Spinal cord (tissue), 10 donors: Measurements from ENCODE around the gene SMAD4. TPM values are rescaled to one million over a fixed set of nuclear protein-coding genes. Genes with fewer than 3 reads are reported as not detected.

Experiments
- DNase-seq, 6 donors: peaks; one replicate each; pipeline versions ENCODE4 v3.0.0 to v3.0.0-alpha.2; 2013 to 2015; ENCODE audit warnings: low spot score in 6 of 6, low read depth in 4 of 6
- H3K27ac ChIP-seq: one replicate; pipeline ENCODE4 v1.5.1; 2013; ENCODE audit warnings: low read depth, low read length, control low read depth
- H3K27me3 ChIP-seq: one replicate; pipeline ENCODE4 v1.6.1; 2013; ENCODE audit warnings: low read length; ENCODE audit not compliant: control insufficient read depth, insufficient read depth
- H3K36me3 ChIP-seq: one replicate; pipeline ENCODE4 v1.6.1; 2013; ENCODE audit warnings: low read length; ENCODE audit not compliant: control insufficient read depth, insufficient read depth
- H3K4me1 ChIP-seq: one replicate; pipeline ENCODE4 v1.6.1; 2013; ENCODE audit warnings: low read length; ENCODE audit not compliant: control insufficient read depth, insufficient read depth
- H3K4me3 ChIP-seq: one replicate; pipeline ENCODE4 v1.5.1; 2013; ENCODE audit warnings: low read depth, low read length, control low read depth
- H3K9me3 ChIP-seq: one replicate; pipeline ENCODE4 v1.6.1; 2013; ENCODE audit warnings: low read length; ENCODE audit not compliant: control insufficient read depth, insufficient read depth
- WGBS: methylation state at CpG from one replicate; pipeline ENCODE4 v1.1.5; 2013; ENCODE audit warnings: missing lambda C conversion rate; ENCODE audit not compliant: insufficient coverage; 5-methylcytosine and 5-hydroxymethylcytosine counted together
- polyA plus RNA-seq, 2 donors: library from polyadenylated mRNA; unstranded; fragments of 120-200 nt; gene quantifications; one replicate each; pipeline ENCODE4 v1.2.1, GENCODE V29; 2013; ENCODE audit not compliant: insufficient read length in 2 of 2
- total RNA-seq, 2 donors: library from RNA; depleted of rRNA in 1 of 2; stranded (reverse); fragments of 120-200 nt in 1 of 2; fragments of >200 nt in 1 of 2; gene quantifications; one replicate each; pipeline versions ENCODE4 v1.2.3 to v1.2.4, GENCODE V29; 2013 to 2014
- donor health status: healthy.

Gene SMAD4
- total and polyA plus RNA-seq, 4 donors = 76.5 to 129 (median 85.2) TPM

DNA sequence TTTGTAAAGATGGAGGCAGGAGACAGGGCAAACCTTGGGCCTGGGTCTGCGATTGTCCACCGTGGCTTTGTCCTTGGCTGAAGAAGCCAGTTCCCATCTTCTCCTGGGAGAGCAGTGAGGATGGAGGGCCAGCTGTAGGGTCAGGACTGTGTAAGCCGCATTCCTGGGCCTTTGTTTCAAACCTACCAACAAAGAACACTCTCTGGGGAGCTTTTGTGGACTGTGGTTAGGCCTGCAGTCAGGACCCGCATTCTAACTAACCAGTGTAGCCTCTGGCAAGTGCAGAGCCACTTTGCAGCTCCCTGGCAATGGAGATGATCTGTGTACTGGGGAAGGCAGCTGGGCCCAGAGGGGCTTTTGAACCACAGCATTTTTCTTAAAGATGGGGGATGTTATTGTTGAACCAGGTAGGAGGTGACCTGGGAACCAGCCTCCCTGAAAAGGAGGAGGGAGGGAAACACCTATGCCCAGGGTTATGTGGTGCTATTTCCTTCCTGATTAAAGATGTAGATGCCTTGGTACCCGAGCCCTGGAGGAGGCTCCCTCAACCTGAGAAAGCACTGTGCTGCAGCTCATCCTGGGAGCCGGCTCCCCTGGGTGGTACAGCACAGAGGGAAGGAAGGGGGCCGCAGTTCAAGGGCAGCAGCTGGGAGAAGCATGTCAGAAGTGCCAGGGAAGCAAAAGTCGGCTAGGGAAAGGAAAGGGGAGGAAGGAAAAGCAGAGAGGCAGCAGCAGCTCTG is 12.7 kb upstream of the SMAD4 start:
- Histone ChIP-seq H3K36me3 (no peaks in the 10 kb centered on the region), H3K27ac (peak overlapping the region; percentile 53), H3K9me3 (no peaks in the 10 kb centered on the region), H3K4me3 (no peak overlapping the region), H3K4me1 (peaks cover 13% of the 10 kb centered on the region), H3K27me3 (no peaks in the 10 kb centered on the region)
- WGBS = 35% methylated on average over 6 of the region's 8 CpGs
- peak in 2 of 6 donors; percentile 55 to 67 for DNase-seq

DNA sequence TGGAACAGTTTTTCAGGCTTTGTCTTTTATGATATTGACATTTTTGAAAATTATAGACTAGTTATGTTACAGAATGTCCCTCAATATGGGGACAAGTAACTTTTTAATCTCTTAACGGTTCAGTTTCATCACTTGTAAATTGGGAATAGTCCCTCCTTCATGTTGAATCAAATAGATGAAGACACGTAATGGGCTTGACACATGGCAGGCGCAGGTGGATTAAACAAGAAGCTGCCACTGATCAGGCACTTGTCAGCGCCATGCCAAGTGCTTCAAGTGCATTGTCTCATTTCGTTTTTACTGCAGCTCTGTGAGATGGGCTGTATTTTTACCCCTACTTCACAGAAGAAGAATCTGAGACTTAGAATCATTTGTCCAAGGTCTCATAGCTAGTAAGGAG is 9.5 kb upstream of the SMAD4 start:
- no peak overlapping the region for H3K27ac ChIP-seq
- no peaks in the 10 kb centered on the region for H3K27me3 ChIP-seq
- no peaks in the 10 kb centered on the region for H3K9me3 ChIP-seq
- H3K4me3 ChIP-seq = no peak overlapping the region
- no CpG with 5 or more reads among the region's 5 CpGs for WGBS
- no peaks in the 10 kb centered on the region for H3K36me3 ChIP-seq
- no peak for DNase-seq
- H3K4me1 ChIP-seq = peaks cover 13% of the 10 kb centered on the region

DNA sequence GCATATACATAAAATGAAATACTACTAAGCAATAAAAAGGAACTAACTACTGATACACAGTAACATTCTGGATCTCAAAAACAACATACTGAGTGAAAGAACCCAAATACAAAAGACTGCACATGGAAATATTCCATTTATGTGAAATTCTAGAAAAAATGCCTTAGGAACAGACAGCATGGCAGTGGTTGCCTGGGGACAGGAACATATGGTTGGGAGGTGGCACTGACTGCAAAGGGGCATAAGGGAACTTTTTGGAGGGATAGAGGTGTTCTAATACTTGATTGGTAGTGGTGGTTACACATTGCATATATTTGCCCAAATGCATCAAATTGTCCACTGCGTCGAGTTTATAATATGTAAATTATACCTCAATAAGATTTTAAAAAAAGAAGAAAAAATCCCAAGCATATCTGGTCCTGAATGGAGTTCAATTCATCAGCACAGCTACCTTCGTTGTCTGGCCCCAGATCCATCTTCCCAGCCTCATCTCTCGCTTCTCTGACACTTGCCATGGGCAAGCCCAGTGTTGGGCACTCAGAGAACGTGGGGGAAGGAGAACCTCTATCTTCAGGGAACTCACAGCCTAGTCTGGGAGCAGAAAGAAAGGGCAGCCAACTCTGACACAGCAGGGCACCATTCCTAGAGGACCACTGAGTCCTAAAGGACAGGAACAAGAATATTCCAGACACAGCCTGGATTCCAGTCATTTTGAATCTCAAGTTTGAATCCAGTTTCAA is 8.6 kb upstream of the SMAD4 start:
- 93% methylated on average over 3 of the region's 5 CpGs for WGBS
- DNase-seq = no peak
- Histone ChIP-seq H3K4me1 (peaks cover 13% of the 10 kb centered on the region), H3K27me3 (no peaks in the 10 kb centered on the region), H3K36me3 (no peaks in the 10 kb centered on the region), H3K9me3 (no peaks in the 10 kb centered on the region), H3K27ac (no peak overlapping the region), H3K4me3 (no peak overlapping the region)

DNA sequence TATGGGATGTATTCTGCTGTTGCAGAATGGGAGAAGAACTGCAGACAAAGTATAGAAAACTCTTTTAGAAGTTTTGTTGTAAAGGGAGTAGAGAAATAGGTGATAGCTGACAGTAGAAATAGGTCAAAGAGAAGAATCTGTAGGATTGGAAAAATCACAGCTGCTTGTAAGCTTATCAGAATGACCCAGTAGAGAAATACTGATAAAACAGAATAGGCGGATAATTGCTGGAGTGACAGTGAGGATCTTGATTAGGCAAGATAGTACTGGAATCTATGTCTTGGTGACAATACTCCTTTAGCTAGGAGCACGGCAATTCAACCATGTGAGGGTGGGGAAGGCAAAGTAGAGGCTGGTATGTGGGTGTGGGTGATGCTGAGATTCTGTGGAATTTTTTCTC is 4.5 kb upstream of the SMAD4 start:
- no peak for DNase-seq
- no peaks in the 10 kb centered on the region for H3K9me3 ChIP-seq
- no peak overlapping the region for H3K4me3 ChIP-seq
- 100% methylated on average over 2 of the region's 2 CpGs for WGBS
- no peak overlapping the region for H3K27ac ChIP-seq
- H3K27me3 ChIP-seq = no peaks in the 10 kb centered on the region
- peaks cover 7% of the 10 kb centered on the region for H3K4me1 ChIP-seq
- H3K36me3 ChIP-seq = no peaks in the 10 kb centered on the region

DNA sequence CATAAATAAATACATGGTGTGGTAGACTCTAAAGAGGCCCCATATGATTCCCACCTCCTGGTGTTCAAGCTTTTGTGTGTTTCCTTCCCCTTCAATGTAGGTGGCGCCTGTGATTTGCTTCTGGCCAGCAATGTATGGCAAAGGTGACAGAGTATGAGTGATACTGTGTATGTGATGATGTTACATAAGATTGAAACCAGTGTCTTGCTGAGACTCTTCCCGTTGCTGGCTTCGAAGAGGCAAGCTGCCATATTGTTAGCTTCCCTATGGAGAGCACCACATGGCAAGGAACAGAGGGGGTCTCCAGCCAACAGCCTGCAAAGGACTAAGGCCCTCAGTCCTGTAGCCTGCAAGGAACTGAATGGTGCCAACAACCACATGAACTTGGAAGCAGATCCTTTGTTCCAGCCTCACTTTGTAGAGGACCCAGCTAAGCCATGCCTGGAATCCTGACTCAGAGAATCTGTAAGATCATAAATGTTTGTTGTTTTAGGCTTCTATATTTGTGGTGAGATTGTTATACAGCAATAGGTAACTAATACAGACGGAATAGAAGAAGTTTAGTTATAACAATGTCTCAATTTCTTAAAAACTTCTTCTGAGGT is 1.7 kb upstream of the SMAD4 start:
- H3K27me3 ChIP-seq = no peaks in the 10 kb centered on the region
- no peaks in the 10 kb centered on the region for H3K9me3 ChIP-seq
- no peaks in the 10 kb centered on the region for H3K36me3 ChIP-seq
- H3K4me1 ChIP-seq = peaks cover 11% of the 10 kb centered on the region
- no peak overlapping the region for H3K4me3 ChIP-seq
- 45% methylated on average over 2 of the region's 4 CpGs for WGBS
- DNase-seq = peak in 1 of 6 donors; percentile 12
- H3K27ac ChIP-seq = no peak overlapping the region

DNA sequence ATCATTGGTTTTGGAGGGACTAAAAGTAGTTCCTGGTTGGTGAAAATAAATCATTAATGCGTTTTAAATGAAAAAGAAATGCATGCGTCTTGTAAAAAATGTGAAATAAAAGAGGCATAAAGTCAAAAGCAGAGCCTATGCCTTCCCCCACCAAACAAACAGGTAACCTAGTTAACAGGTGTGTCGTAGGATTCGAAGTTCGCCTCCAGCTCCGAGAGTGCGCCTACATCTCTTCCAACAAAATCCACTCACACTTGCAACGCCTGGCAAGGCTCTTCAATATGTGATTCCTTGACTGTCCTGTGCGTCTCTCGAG is 677 bp upstream of the SMAD4 start:
- WGBS = 11% methylated on average over 4 of the region's 10 CpGs
- H3K4me3 ChIP-seq = peak overlapping the region; percentile 73
- H3K27me3 ChIP-seq = no peaks in the 10 kb centered on the region
- DNase-seq = no peak
- peak overlapping the region; percentile 95 for H3K27ac ChIP-seq
- H3K36me3 ChIP-seq = peaks cover 1% of the 10 kb centered on the region
- H3K4me1 ChIP-seq = peaks cover 12% of the 10 kb centered on the region
- no peaks in the 10 kb centered on the region for H3K9me3 ChIP-seq

DNA sequence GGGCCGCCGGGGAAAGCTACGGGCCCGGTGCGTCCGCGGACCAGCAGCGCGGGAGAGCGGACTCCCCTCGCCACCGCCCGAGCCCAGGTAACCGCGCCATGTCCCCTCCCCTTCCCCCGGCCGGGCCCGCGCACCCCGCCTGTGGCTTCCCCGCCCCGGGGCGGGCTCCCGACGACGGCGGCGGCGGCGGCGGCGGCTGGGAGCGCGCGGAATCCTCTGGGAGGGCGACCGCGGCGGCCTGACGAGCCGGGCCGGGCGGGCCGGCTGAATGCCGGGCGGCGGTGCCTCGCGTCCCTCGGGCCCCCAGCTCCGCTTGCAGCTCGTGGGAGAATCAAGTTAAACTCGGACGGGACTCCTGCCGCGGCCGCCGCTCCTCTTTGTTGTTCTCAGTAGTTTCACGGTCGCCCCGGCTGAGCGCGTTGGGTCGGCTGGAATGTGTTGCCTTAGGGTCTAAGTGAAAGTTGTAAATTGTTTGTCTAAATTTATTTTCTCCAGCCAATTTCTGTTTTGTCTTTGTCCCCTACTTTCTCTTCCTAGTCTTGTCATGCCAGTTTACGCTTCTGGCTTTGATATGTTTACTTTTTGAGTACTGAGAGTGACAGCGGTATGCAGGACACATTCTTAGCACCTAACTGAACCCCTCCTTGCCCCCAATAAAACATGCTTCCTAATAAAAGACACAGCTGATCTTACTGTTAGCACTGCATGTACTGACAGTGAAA is 685 bp downstream of the SMAD4 start:
- H3K9me3 ChIP-seq = no peaks in the 10 kb centered on the region
- peak in 4 of 6 donors; percentile 23 to 83 (median 58) for DNase-seq
- H3K36me3 ChIP-seq = peaks cover 3% of the 10 kb centered on the region
- under 1% methylated on average over 54 of the region's 66 CpGs for WGBS
- H3K4me3 ChIP-seq = peak overlapping the region; percentile 73
- H3K4me1 ChIP-seq = peaks cover 12% of the 10 kb centered on the region
- peak overlapping the region; percentile 89 for H3K27ac ChIP-seq
- no peaks in the 10 kb centered on the region for H3K27me3 ChIP-seq

DNA sequence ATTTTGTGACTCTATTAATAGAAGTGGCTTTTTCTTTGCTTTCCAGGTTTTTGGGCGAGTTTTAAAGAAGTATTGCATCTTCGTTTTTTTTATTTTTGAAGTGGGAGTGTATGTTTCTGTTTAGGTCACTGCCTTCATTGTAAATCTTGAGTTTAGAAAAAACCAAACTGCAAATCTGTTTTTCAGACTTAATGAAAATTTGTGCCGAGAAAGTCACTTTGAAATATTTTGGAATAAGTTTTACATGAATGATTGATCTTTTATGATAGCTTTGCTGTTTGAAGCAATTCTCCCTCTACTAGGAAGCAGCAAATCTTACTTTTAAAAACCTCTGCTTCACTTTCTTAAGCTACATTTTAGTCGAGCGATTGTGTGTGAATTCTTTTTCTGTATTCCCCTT is 2.2 kb downstream of the SMAD4 start:
- WGBS = no CpG with 5 or more reads among the region's 5 CpGs
- peaks cover 3% of the 10 kb centered on the region for H3K36me3 ChIP-seq
- no peaks in the 10 kb centered on the region for H3K9me3 ChIP-seq
- no peak for DNase-seq
- peak overlapping the region; percentile 25 for H3K27ac ChIP-seq
- peak overlapping the region; percentile 14 for H3K4me3 ChIP-seq
- H3K4me1 ChIP-seq = peaks cover 12% of the 10 kb centered on the region
- H3K27me3 ChIP-seq = no peaks in the 10 kb centered on the region

DNA sequence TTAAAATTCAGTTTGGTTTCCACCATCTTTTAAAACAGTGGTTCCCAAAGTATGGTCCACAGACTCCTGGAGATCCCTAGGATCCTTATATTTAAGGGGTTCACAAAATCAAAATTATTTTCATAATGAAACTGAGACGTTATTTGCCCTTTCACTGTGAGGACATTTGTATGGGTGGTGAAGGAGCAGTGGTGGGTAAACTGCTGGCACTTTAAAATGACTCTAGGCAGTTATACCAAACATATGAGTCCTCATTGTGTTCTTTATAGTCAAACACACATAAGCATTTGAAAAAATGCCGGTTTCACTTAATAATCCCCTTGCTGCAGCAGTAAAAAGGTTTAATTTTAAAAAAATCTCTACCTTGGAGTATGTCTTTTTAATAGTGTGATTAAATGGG is 7.2 kb downstream of the SMAD4 start:
- Histone ChIP-seq H3K4me3 (no peak overlapping the region), H3K27ac (no peak overlapping the region)

More for the DNA sequence above, 7.2 kb downstream of the SMAD4 start:
- Histone ChIP-seq H3K9me3 (no peaks in the 10 kb centered on the region), H3K4me1 (peaks cover 10% of the 10 kb centered on the region), H3K36me3 (peaks cover 3% of the 10 kb centered on the region), H3K27me3 (no peaks in the 10 kb centered on the region)
- WGBS = no CpG with 5 or more reads among the region's 2 CpGs
- DNase-seq = no peak
